Measurements from ENCODE around the gene WBP2. TPM values are rescaled to one million over a fixed set of nuclear protein-coding genes. Genes with fewer than 3 reads are reported as not detected.

WBP2 gene
- total and polyA plus RNA-seq, 9 of the 15 experiments (the other 6 are each of a cell fraction or from before 2014, with no cell fraction given): 2.2 to 74.3 (median 20.0) TPM

GRCh38 chr17:75828076-75828400, 27.1 kb downstream of the WBP2 start:
- H2AFZ ChIP-seq (ENCODE audit: low read depth, low read length): no peak overlapping the region
- POLR2A ChIA-PET: interaction anchor here (0.5 to 8.0 kb wide), 8 partner anchors 8 to 617 kb away, joined by 3 to 121 read pairs (median 6); partner anchors contain the start of gene UNC13D
- H4K20me1 ChIP-seq (replicated peaks; ENCODE audit: control insufficient read depth, insufficient read depth, low read length): 0 out of 2 replicates have a peak, but pooled peaks cover 4% of the 10 kb centered on the region
- H3K27ac ChIP-seq (ENCODE audit: extremely low read depth, low read depth, low read length): no peak overlapping the region
- H3K27me3 ChIP-seq (ENCODE audit: control insufficient read depth in 2 of 2, insufficient read depth in 2 of 2, low read length in 2 of 2): no peaks in the 10 kb centered on the region
- in situ Hi-C loops (cut with MboI) (no loop called here), intact Hi-C loops (cut with micrococcal nuclease) (no loop called here)
- CTCF ChIA-PET (ENCODE audit: low intra/inter-chr PET ratio): interaction anchor here (1.3 kb wide), 1 partner anchor 64 kb away, joined by 3 read pairs; the partner anchor contains the start of gene GALK1
- 92% methylated on average over 10 of the region's 11 CpGs for WGBS (ENCODE audit: insufficient coverage, low coverage, missing lambda C conversion rate)
- DNase-seq (ENCODE audit: extremely low read depth in 1 of 4, low spot score in 3 of 4) (no peak), FAIRE-seq (no peak), ATAC-seq (no peak)
- peaks cover 0 to 54% of the 10 kb centered on the region in 2 experiments; a peak in 2 of 5 replicates for H3K4me1 ChIP-seq (replicated peaks in 1 of 2; ENCODE audit: control insufficient read depth in 2 of 2, insufficient read depth in 2 of 2, low read length in 2 of 2)
- peaks cover 83% of the 10 kb centered on the region; the same call in 2 of the 3 replicates for H3K36me3 ChIP-seq (ENCODE audit: control insufficient read depth, insufficient read depth, low read length)
- H3K9ac ChIP-seq (ENCODE audit: insufficient read depth in 1 of 2, low read depth in 2 of 2, low read length in 2 of 2): no peak overlapping the region
- no peak overlapping the region for H3K4me3 ChIP-seq
- no peaks in the 10 kb centered on the region for H3K9me1 ChIP-seq (ENCODE audit: control insufficient read depth, insufficient read depth, low read length)
- H3K9me3 ChIP-seq (replicated peaks; ENCODE audit: control insufficient read depth, insufficient read depth, low read depth, low read length): no peaks in the 10 kb centered on the region
- no peaks in the 10 kb centered on the region for H3K79me2 ChIP-seq (ENCODE audit: control insufficient read depth, insufficient read depth, low read length)
- no peak overlapping the region for H3K4me2 ChIP-seq (ENCODE audit: insufficient read depth, low read length)
- BruUV-seq (replicated peaks): no TSS peak
- TF ChIP-seq ZNF668 (CRISPR knock-in tag; IDR thresholded peaks at IDR 0.05): no peak
- TF ChIP-seq LARP7 (IDR thresholded peaks at IDR 0.05): no peak
- no peak for TF ChIP-seq RBFOX2 (IDR thresholded peaks at IDR 0.05; ENCODE audit: low read depth, low read length)
- no peak for TF ChIP-seq BHLHE40 (IDR thresholded peaks at IDR 0.05; ENCODE audit: low read length)
- TF ChIP-seq C11orf30 (IDR thresholded peaks at IDR 0.05; ENCODE audit: low read depth): no peak
- TF ChIP-seq SMARCB1 (IDR thresholded peaks at IDR 0.05; ENCODE audit: insufficient read length, low read depth): no peak
- TF ChIP-seq, protein P1, sequence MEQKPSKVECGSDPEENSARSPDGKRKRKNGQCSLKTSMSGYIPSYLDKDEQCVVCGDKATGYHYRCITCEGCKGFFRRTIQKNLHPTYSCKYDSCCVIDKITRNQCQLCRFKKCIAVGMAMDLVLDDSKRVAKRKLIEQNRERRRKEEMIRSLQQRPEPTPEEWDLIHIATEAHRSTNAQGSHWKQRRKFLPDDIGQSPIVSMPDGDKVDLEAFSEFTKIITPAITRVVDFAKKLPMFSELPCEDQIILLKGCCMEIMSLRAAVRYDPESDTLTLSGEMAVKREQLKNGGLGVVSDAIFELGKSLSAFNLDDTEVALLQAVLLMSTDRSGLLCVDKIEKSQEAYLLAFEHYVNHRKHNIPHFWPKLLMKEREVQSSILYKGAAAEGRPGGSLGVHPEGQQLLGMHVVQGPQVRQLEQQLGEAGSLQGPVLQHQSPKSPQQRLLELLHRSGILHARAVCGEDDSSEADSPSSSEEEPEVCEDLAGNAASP (IDR thresholded peaks at IDR 0.05): no peak
- no peak for TF ChIP-seq CXXC5 (CRISPR knock-in tag; IDR thresholded peaks at IDR 0.05)
- no peak for TF ChIP-seq U2AF2 (optimal IDR thresholded peaks at IDR 0.05; ENCODE audit: low read depth, low read length)
- no peak for TF ChIP-seq ARNT (IDR thresholded peaks at IDR 0.05)
- no peak for TF ChIP-seq KDM1A (IDR thresholded peaks at IDR 0.05)
- TF ChIP-seq ZNF232 (CRISPR knock-in tag; IDR thresholded peaks at IDR 0.05): no peak
- TF ChIP-seq NR4A1 (CRISPR knock-in tag; IDR thresholded peaks at IDR 0.05): no peak
- no peak for TF ChIP-seq NR4A1 (tag; IDR thresholded peaks at IDR 0.05)
- no peak for TF ChIP-seq NR0B1 (IDR thresholded peaks at IDR 0.05; ENCODE audit: partially characterized antibody)
- no peak for TF ChIP-seq SUPT5H (IDR thresholded peaks at IDR 0.05)
- no peak for TF ChIP-seq NR3C1 (CRISPR knock-in tag; IDR thresholded peaks at IDR 0.05)
- TF ChIP-seq RUNX1 (IDR thresholded peaks at IDR 0.05; ENCODE audit: low read depth): no peak
- no peak for TF ChIP-seq ZNF445 (CRISPR knock-in tag; IDR thresholded peaks at IDR 0.05; ENCODE audit: low read depth)
- TF ChIP-seq ZBTB7A (IDR thresholded peaks at IDR 0.05; ENCODE audit: borderline replicate concordance, control insufficient read depth, low read depth, low read length): no peak
- no peak for TF ChIP-seq NFXL1 (CRISPR knock-in tag; IDR thresholded peaks at IDR 0.05)

Measured in K562 (cell line).